ENCODE data around the gene GRK7. TPM values are rescaled to one million over a fixed set of nuclear protein-coding genes. Genes with fewer than 3 reads are reported as not detected.

GRK7 gene
- total and polyA plus RNA-seq, 9 of the 15 experiments (the other 6 are each of a cell fraction or from before 2014, with no cell fraction given): 0.01 to 0.08 (median 0.04) TPM; not detected in 3

DNA sequence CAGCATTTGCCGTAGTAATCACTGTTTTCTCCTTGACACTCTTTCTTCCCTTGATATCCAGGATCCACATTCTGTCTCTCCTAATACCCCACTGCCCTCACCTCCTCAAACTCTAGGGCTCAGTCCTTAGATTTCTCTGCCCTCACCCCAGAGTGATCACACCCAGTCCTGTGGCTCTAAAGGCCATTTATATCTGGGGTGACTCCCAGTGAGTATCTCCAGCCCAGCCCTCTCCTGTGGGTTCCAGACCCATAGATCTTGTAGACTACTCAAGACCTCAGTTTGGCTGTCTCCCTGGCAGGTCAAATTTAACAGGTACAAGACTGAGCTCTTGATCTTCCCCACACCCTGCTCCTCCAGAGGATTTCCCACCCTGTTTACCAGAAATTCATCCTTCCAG, 1.3 kb downstream of the GRK7 start:
- intact Hi-C loops (cut with micrococcal nuclease) (no loop called here), in situ Hi-C loops (cut with MboI) (no loop called here)
- Histone ChIP-seq H3K79me2 (ENCODE audit: control insufficient read depth, insufficient read depth, low read length) (no peaks in the 10 kb centered on the region), H3K9me3 (replicated peaks; ENCODE audit: control insufficient read depth, insufficient read depth, low read depth, low read length) (no peaks in the 10 kb centered on the region), H3K27me3 (ENCODE audit: control insufficient read depth in 2 of 2, insufficient read depth in 2 of 2, low read length in 2 of 2) (no peaks in the 10 kb centered on the region), H3K9me1 (ENCODE audit: control insufficient read depth, insufficient read depth, low read length) (no peaks in the 10 kb centered on the region), H3K27ac (ENCODE audit: extremely low read depth, low read depth, low read length) (no peak overlapping the region), H3K4me1 (replicated peaks in 1 of 2; ENCODE audit: control insufficient read depth in 2 of 2, insufficient read depth in 2 of 2, low read length in 2 of 2) (peaks cover 4 to 10% of the 10 kb centered on the region in 2 experiments; a peak in 4 of 5 replicates), H3K36me3 (ENCODE audit: control insufficient read depth, insufficient read depth, low read length) (no peaks in the 10 kb centered on the region), H3K4me3 (no peak overlapping the region), H3K4me2 (ENCODE audit: insufficient read depth, low read length) (no peak overlapping the region), H3K9ac (ENCODE audit: insufficient read depth in 1 of 2, low read depth in 2 of 2, low read length in 2 of 2) (no peak overlapping the region), H2AFZ (ENCODE audit: low read depth, low read length) (no peak overlapping the region), H4K20me1 (replicated peaks; ENCODE audit: control insufficient read depth, insufficient read depth, low read length) (no peaks in the 10 kb centered on the region)
- BruUV-seq (replicated peaks): no TSS peak
- CTCF ChIA-PET (ENCODE audit: low intra/inter-chr PET ratio): no interaction called here
- 79% methylated on average over 1 of the region's 1 CpG for WGBS (ENCODE audit: insufficient coverage, low coverage, missing lambda C conversion rate)
- DNase-seq (ENCODE audit: extremely low read depth in 1 of 4, low spot score in 3 of 4): no peak
- ATAC-seq: peak; percentile 47
- TF ChIP-seq ZNF384 (IDR thresholded peaks at IDR 0.05; ENCODE audit: low read depth, low read length) (no peak), KDM4B (IDR thresholded peaks at IDR 0.05; ENCODE audit: borderline replicate concordance in 2 of 2, low read depth in 1 of 2) (no peak), ZNF24 (IDR thresholded peaks at IDR 0.05) (no peak), ZNF780A (CRISPR knock-in tag; IDR thresholded peaks at IDR 0.05) (no peak), GATA2 (CRISPR knock-in tag; IDR thresholded peaks at IDR 0.05) (no peak), HCFC1 (IDR thresholded peaks at IDR 0.05; ENCODE audit: low read depth, low read length) (no peak)
- TF ChIP-seq, protein P1, sequence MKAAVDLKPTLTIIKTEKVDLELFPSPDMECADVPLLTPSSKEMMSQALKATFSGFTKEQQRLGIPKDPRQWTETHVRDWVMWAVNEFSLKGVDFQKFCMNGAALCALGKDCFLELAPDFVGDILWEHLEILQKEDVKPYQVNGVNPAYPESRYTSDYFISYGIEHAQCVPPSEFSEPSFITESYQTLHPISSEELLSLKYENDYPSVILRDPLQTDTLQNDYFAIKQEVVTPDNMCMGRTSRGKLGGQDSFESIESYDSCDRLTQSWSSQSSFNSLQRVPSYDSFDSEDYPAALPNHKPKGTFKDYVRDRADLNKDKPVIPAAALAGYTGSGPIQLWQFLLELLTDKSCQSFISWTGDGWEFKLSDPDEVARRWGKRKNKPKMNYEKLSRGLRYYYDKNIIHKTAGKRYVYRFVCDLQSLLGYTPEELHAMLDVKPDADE (conservative IDR thresholded peaks at IDR 0.05; ENCODE audit: control insufficient read depth, low read depth, low read length): no peak
- POLR2A ChIA-PET: interaction anchor here (0.6 to 3.6 kb wide), 3 partner anchors 9 to 85 kb away, joined by 3 to 13 read pairs (median 5); no protein-coding TSS in a partner anchor
- no peak for FAIRE-seq

All from K562 (cell line).